HCT116 (cell line): ENCODE measurements around the gene TXNL1. TPM values are rescaled to one million over a fixed set of nuclear protein-coding genes. Genes with fewer than 3 reads are reported as not detected.
"Not testable (repeated sequence)": the region's sequence is repeated elsewhere in the genome, so short reads cannot be mapped to it uniquely, and the experiment has no call there.

Experiments used
- ATAC-seq: fragments of 200-7000 bp; cut with Tn5 transposase; 2 replicates; pipeline ENCODE4 v1.9.1; 2020; ENCODE audit warnings: mild to moderate bottlenecking, moderate library complexity
- BruUV-seq: library from RNA; stranded (reverse); fragments of 400-500 nt; replicated peaks from 2 replicates; lab custom pipeline; 2021; lab: Mats Ljungman, UMichigan
- CTCF ChIA-PET: fragments of 300-600 bp; sonication (Branson Sonifier 250); formaldehyde crosslinking; loops from one replicate; lab custom pipeline; 2021; ENCODE audit warnings: antibody characterized with exemption; lab: Charles Lee
- POLR2A ChIA-PET: fragments of 300-600, 350-600 bp; sonication (Branson Sonifier 250); formaldehyde crosslinking; loops from one replicate; lab custom pipeline; 2021; ENCODE audit warnings: antibody characterized with exemption; lab: Charles Lee
- RAD21 ChIA-PET, 2 experiments: fragments of 300-600 bp; sonication (Branson Sonifier 250); formaldehyde crosslinking; loops; one replicate each; lab custom pipeline; 2023; ENCODE audit warnings: low total read pairs in 2 of 2; ENCODE audit not compliant: uncharacterized antibody in 2 of 2, unreplicated experiment in 2 of 2, low non-redundant PET in 1 of 2; lab: Charles Lee
- DNase-seq: peaks from one replicate; pipeline ENCODE4 v3.0.0-alpha.2; 2010; ENCODE audit warnings: low read depth, low spot score
- H2AFZ ChIP-seq: fragments of 200-600 bp; shearing (Covaris generic), sonication (generic); 2 replicates; pipeline ENCODE4 v1.6.1; 2017; ENCODE audit warnings: low read depth, mixed run types, mixed read lengths, antibody characterized with exemption, low read length; ENCODE audit not compliant: poor library complexity, severe bottlenecking
- H3K27ac ChIP-seq: 2 replicates; pipeline ENCODE4 v1.5.1; 2012; ENCODE audit warnings: low read depth, low read length
- H3K27me3 ChIP-seq: fragments of 200-600 bp; sonication (generic); 2 replicates; pipeline ENCODE4 v1.6.1; 2016; ENCODE audit warnings: mixed run types, low read length, mixed read lengths; ENCODE audit not compliant: insufficient read depth
- H3K36me3 ChIP-seq, 2 experiments: fragments of 200-500 bp in 1 of 2; fragments of 200-600 bp in 1 of 2; sonication (Bioruptor generic) in 1 of 2; sonication (generic) in 1 of 2; 2 replicates each; pipeline versions ENCODE4 v1.5.1 to v1.6.1; 2014 to 2016; ENCODE audit warnings: low read length in 2 of 2, inconsistent platforms in 1 of 2, mixed read lengths in 1 of 2, mixed run types in 1 of 2; ENCODE audit not compliant: insufficient read depth in 2 of 2, control insufficient read depth in 1 of 2
- H3K4me1 ChIP-seq, 2 experiments: fragments of 200-600 bp in 1 of 2; sonication (generic) in 1 of 2; 2 replicates each; pipeline versions ENCODE4 v1.5.1 to v1.6.1; 2012 to 2017; ENCODE audit warnings: low read length in 2 of 2, inconsistent platforms in 1 of 2, mild to moderate bottlenecking in 1 of 2, mixed read lengths in 1 of 2, mixed run types in 1 of 2, moderate library complexity in 1 of 2; ENCODE audit not compliant: insufficient read depth in 2 of 2, control insufficient read depth in 1 of 2
- H3K4me2 ChIP-seq: fragments of 200-600 bp; sonication (generic); 2 replicates; pipeline ENCODE4 v1.6.1; 2017; ENCODE audit warnings: mixed run types, low read length, mixed read lengths
- H3K4me3 ChIP-seq, 2 experiments: fragments of 200-600 bp in 1 of 2; sonication (generic) in 1 of 2; replicated peaks in 1 of 2; 2 replicates each; pipeline ENCODE4 v1.5.1; 2011 to 2016; ENCODE audit warnings: low read length in 2 of 2, control low read depth in 1 of 2, low read depth in 1 of 2, mild to moderate bottlenecking in 1 of 2, mixed read lengths in 1 of 2, mixed run types in 1 of 2
- H3K79me2 ChIP-seq: fragments of 200-600 bp; sonication (generic); 2 replicates; pipeline ENCODE4 v1.6.1; 2017; ENCODE audit warnings: mild to moderate bottlenecking, mixed run types, low read length, moderate library complexity, mixed read lengths; ENCODE audit not compliant: insufficient read depth
- H3K9ac ChIP-seq: fragments of 200-600 bp; sonication (generic); 2 replicates; pipeline ENCODE4 v1.6.1; 2016; ENCODE audit warnings: low read length, mixed read lengths
- H3K9me2 ChIP-seq: fragments of 200-600 bp; sonication (generic), shearing (Covaris generic); 2 replicates; pipeline ENCODE4 v1.6.1; 2017; ENCODE audit warnings: mixed run types, mild to moderate bottlenecking, moderate library complexity; ENCODE audit not compliant: insufficient read depth
- H3K9me3 ChIP-seq, 2 experiments: fragments of 200-500 bp in 1 of 2; fragments of 200-600 bp in 1 of 2; sonication (Bioruptor generic) in 1 of 2; sonication (generic) in 1 of 2; 2 replicates each; pipeline ENCODE4 v1.6.1; 2014 to 2017; ENCODE audit warnings: low read length in 2 of 2, mixed read lengths in 2 of 2, inconsistent platforms in 1 of 2, low read depth in 1 of 2, mild to moderate bottlenecking in 1 of 2, mixed run types in 1 of 2, moderate library complexity in 1 of 2; ENCODE audit not compliant: control insufficient read depth in 1 of 2, insufficient read depth in 1 of 2
- H4K20me1 ChIP-seq: fragments of 200-600 bp; sonication (generic), shearing (Covaris generic); 2 replicates; pipeline ENCODE4 v1.6.1; 2017; ENCODE audit warnings: mixed run types, mild to moderate bottlenecking, moderate library complexity; ENCODE audit not compliant: insufficient read depth
- EZH2 ChIP-seq: fragments of 200-600 bp; sonication (generic); IDR thresholded peaks from 2 replicates; pipeline ENCODE4 v1.6.1; 2017; ENCODE audit warnings: antibody characterized with exemption, mixed run types
- JUND ChIP-seq: IDR thresholded peaks from 2 replicates; pipeline ENCODE4 v1.6.1; 2012
- POLR2A ChIP-seq: IDR thresholded peaks from 2 replicates; pipeline ENCODE4 v1.7.0; 2011; ENCODE audit warnings: borderline replicate concordance; ENCODE audit not compliant: insufficient read depth, insufficient read length; ENCODE audit errors: extremely low read depth
- RAD21 ChIP-seq: IDR thresholded peaks from 2 replicates; pipeline ENCODE4 v1.6.1; 2012; ENCODE audit warnings: low read depth, mild to moderate bottlenecking
- SIN3A ChIP-seq: IDR thresholded peaks from 2 replicates; pipeline ENCODE4 v1.6.1; 2012; ENCODE audit warnings: low read depth
- SRF ChIP-seq: IDR thresholded peaks from 2 replicates; pipeline ENCODE4 v1.6.1; 2012; ENCODE audit warnings: low read depth
- TCF7L2 ChIP-seq: IDR thresholded peaks from 2 replicates; pipeline ENCODE4 v1.7.0; 2011; ENCODE audit warnings: borderline replicate concordance, inconsistent platforms; ENCODE audit not compliant: insufficient read depth, insufficient read length; ENCODE audit errors: extremely low read depth
- ZFX ChIP-seq: fragments of 450-650 bp; IDR thresholded peaks from 2 replicates; pipeline ENCODE4 v1.6.1; 2017
- intact Hi-C: fragments of 100-400 bp; cut with micrococcal nuclease; formaldehyde crosslinking; loops from 2 replicates; pipeline ENCODE4 v1.10.0; 2022
- total RNA-seq: library from RNA; stranded (reverse); gene quantifications from one replicate; pipeline ENCODE4 v1.2.1, GENCODE V29; 2021; ENCODE audit not compliant: unreplicated experiment

The TXNL1 gene
- total RNA-seq, 1 experiment from 2014 or later: 86.5 TPM

- Histone ChIP-seq H3K36me3 (no peaks in the 10 kb centered on the region), H3K9ac (no peak overlapping the region), H3K4me3 (no peak overlapping the region), H3K9me3 (no peaks in the 10 kb centered on the region), H3K4me1 (no peaks in the 10 kb centered on the region), H4K20me1 (no peaks in the 10 kb centered on the region), H3K27me3 (no peaks in the 10 kb centered on the region; the same call in 1 of the 2 replicates), H3K79me2 (no peaks in the 10 kb centered on the region), H2AFZ (no peak overlapping the region), H3K9me2 (no peaks in the 10 kb centered on the region), H3K4me2 (no peak overlapping the region), H3K27ac (no peak overlapping the region)
- RAD21 ChIA-PET: no interaction called here
- DNase-seq: no peak
- CTCF ChIA-PET: interaction anchor here (1.7 to 1.9 kb wide), 2 partner anchors 1340 kb away, joined by 5 to 8 read pairs; no protein-coding TSS in a partner anchor
- intact Hi-C loops: loop anchor here (5.0 kb wide), 2 partner anchors 1478 to 1893 kb away; no protein-coding TSS in a partner anchor
- no peak for ATAC-seq
- POLR2A ChIA-PET: no interaction called here
- no TSS peak for BruUV-seq
- TF ChIP-seq POLR2A: no peak
- no peak for TF ChIP-seq ZFX
- TF ChIP-seq RAD21: no peak
- TF ChIP-seq JUND: no peak
- no peak for TF ChIP-seq SIN3A
- TF ChIP-seq SRF: no peak
- TF ChIP-seq EZH2: no peak
- TF ChIP-seq TCF7L2: no peak
Measured at GRCh38 chr18:56574861-56575260, 63.5 kb downstream of the TXNL1 start.

GRCh38 chr18:56572267-56572666, 66.1 kb downstream of the TXNL1 start:
- H3K79me2 ChIP-seq, H3K9ac ChIP-seq, intact Hi-C loops, ATAC-seq, DNase-seq, H3K36me3 ChIP-seq, H3K4me3 ChIP-seq, H3K27me3 ChIP-seq, RAD21 ChIA-PET, BruUV-seq, H3K4me1 ChIP-seq, H2AFZ ChIP-seq, H3K27ac ChIP-seq, CTCF ChIA-PET, POLR2A ChIA-PET, H4K20me1 ChIP-seq, H3K4me2 ChIP-seq, H3K9me3 ChIP-seq, H3K9me2 ChIP-seq: not testable (repeated sequence)
